ENCODE results near the gene ADAM22. TPM values are rescaled to one million over a fixed set of nuclear protein-coding genes. Genes with fewer than 3 reads are reported as not detected.

Gene ADAM22
- total and polyA plus RNA-seq, 2 experiments from 2014 or later: 2.7 to 18.7 TPM

- Histone ChIP-seq H3K9me2 (ENCODE audit: insufficient read depth) (no peaks in the 10 kb centered on the region), H3K36me3 (ENCODE audit: insufficient read depth) (no peaks in the 10 kb centered on the region), H3K4me3 (no peak overlapping the region), H3F3A (replicated peaks; ENCODE audit: low read depth) (no peaks in the 10 kb centered on the region), H3K27me3 (ENCODE audit: insufficient read depth) (no peaks in the 10 kb centered on the region), H3K27ac (ENCODE audit: low read depth) (no peak overlapping the region), H3K4me2 (no peak overlapping the region), H3K79me2 (replicated peaks; ENCODE audit: insufficient read depth) (no peaks in the 10 kb centered on the region), H4K20me1 (replicated peaks; ENCODE audit: insufficient read depth) (no peaks in the 10 kb centered on the region), H3K4me1 (ENCODE audit: insufficient read depth) (no peaks in the 10 kb centered on the region), H2AFZ (no peak overlapping the region)
- no peak overlapping the region for H3K4me3 Mint-ChIP-seq
- no peak for ATAC-seq
- no peak for DNase-seq (ENCODE audit: low spot score)
- H3K27me3 Mint-ChIP-seq (ENCODE audit: insufficient read depth, low read depth, poor library complexity): no peaks in the 10 kb centered on the region
- TF ChIP-seq JUNB (IDR thresholded peaks at IDR 0.05; ENCODE audit: unreplicated experiment): no peak
- no peaks in the 10 kb centered on the region for H3K9me3 Mint-ChIP-seq
- no peak overlapping the region for H3K27ac Mint-ChIP-seq
- peaks cover 5% of the 10 kb centered on the region; the same call in 2 of the 3 replicates for H3K4me1 Mint-ChIP-seq
- no peaks in the 10 kb centered on the region for H3K36me3 Mint-ChIP-seq (ENCODE audit: low read depth)
Measured at GRCh38 chr7:88044069-88044468, 110.0 kb downstream of the ADAM22 start.

DNA sequence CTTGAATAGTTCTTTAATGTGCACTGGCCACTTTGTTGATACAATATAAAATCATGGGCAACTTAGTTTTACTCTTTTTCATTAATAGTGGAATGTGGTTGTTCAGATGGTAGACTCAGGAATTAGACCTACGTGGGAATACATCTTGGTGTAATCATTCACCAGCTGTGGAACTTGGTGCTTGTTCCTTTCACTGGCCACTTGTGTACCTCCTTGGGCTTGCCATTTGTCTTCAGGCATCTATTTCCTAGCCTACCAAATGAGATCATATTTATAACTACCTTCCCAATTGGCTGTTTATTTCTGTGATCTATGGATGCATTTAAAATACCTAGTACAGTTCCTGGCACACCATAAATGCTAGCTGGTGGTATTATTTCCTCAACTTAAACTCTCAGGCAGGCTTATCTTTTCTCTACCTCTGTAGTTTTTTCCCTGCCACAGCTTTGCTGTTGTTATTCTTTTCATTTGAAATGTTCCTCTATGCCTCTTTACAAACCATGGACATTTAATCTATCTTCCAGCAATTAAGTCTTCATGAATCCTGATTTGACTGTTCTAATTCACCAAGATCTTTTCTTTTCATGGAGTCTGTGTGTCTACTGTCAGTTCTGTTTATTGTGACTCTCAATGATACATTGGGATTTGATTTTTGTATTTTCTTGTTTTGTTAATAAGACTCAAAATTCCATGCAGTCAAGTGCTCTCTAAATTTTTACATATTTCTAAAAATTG lies 113.0 kb downstream of the ADAM22 start:
- Histone ChIP-seq H3K79me2 (replicated peaks; ENCODE audit: insufficient read depth) (no peaks in the 10 kb centered on the region; the same call in 1 of the 2 replicates), H3F3A (replicated peaks; ENCODE audit: low read depth) (no peaks in the 10 kb centered on the region), H3K4me3 (no peak overlapping the region), H3K36me3 (ENCODE audit: insufficient read depth) (0 out of 2 replicates have a peak, but pooled peaks cover 3% of the 10 kb centered on the region), H3K4me1 (ENCODE audit: insufficient read depth) (no peaks in the 10 kb centered on the region), H3K4me2 (no peak overlapping the region), H3K9me2 (ENCODE audit: insufficient read depth) (no peaks in the 10 kb centered on the region), H3K27ac (ENCODE audit: low read depth) (no peak overlapping the region), H4K20me1 (replicated peaks; ENCODE audit: insufficient read depth) (no peaks in the 10 kb centered on the region), H3K27me3 (ENCODE audit: insufficient read depth) (no peaks in the 10 kb centered on the region), H2AFZ (no peak overlapping the region)
- Mint-ChIP-seq H3K27ac (no peak overlapping the region), H3K36me3 (ENCODE audit: low read depth) (no peaks in the 10 kb centered on the region), H3K27me3 (ENCODE audit: insufficient read depth, low read depth, poor library complexity) (no peaks in the 10 kb centered on the region), H3K9me3 (no peaks in the 10 kb centered on the region), H3K4me3 (no peak overlapping the region), H3K4me1 (no peaks in the 10 kb centered on the region)
- DNase-seq (ENCODE audit: low spot score) (no peak), ATAC-seq (no peak)
- TF ChIP-seq, protein P1, sequence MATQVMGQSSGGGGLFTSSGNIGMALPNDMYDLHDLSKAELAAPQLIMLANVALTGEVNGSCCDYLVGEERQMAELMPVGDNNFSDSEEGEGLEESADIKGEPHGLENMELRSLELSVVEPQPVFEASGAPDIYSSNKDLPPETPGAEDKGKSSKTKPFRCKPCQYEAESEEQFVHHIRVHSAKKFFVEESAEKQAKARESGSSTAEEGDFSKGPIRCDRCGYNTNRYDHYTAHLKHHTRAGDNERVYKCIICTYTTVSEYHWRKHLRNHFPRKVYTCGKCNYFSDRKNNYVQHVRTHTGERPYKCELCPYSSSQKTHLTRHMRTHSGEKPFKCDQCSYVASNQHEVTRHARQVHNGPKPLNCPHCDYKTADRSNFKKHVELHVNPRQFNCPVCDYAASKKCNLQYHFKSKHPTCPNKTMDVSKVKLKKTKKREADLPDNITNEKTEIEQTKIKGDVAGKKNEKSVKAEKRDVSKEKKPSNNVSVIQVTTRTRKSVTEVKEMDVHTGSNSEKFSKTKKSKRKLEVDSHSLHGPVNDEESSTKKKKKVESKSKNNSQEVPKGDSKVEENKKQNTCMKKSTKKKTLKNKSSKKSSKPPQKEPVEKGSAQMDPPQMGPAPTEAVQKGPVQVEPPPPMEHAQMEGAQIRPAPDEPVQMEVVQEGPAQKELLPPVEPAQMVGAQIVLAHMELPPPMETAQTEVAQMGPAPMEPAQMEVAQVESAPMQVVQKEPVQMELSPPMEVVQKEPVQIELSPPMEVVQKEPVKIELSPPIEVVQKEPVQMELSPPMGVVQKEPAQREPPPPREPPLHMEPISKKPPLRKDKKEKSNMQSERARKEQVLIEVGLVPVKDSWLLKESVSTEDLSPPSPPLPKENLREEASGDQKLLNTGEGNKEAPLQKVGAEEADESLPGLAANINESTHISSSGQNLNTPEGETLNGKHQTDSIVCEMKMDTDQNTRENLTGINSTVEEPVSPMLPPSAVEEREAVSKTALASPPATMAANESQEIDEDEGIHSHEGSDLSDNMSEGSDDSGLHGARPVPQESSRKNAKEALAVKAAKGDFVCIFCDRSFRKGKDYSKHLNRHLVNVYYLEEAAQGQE (IDR thresholded peaks at IDR 0.05; ENCODE audit: unreplicated experiment): no peak
- no peak for TF ChIP-seq JUNB (IDR thresholded peaks at IDR 0.05; ENCODE audit: unreplicated experiment)
- no peak for TF ChIP-seq ETS1 (IDR thresholded peaks at IDR 0.05)
- TF ChIP-seq NANOG (IDR thresholded peaks at IDR 0.05; ENCODE audit: borderline replicate concordance): no peak
- TF ChIP-seq, protein P2, sequence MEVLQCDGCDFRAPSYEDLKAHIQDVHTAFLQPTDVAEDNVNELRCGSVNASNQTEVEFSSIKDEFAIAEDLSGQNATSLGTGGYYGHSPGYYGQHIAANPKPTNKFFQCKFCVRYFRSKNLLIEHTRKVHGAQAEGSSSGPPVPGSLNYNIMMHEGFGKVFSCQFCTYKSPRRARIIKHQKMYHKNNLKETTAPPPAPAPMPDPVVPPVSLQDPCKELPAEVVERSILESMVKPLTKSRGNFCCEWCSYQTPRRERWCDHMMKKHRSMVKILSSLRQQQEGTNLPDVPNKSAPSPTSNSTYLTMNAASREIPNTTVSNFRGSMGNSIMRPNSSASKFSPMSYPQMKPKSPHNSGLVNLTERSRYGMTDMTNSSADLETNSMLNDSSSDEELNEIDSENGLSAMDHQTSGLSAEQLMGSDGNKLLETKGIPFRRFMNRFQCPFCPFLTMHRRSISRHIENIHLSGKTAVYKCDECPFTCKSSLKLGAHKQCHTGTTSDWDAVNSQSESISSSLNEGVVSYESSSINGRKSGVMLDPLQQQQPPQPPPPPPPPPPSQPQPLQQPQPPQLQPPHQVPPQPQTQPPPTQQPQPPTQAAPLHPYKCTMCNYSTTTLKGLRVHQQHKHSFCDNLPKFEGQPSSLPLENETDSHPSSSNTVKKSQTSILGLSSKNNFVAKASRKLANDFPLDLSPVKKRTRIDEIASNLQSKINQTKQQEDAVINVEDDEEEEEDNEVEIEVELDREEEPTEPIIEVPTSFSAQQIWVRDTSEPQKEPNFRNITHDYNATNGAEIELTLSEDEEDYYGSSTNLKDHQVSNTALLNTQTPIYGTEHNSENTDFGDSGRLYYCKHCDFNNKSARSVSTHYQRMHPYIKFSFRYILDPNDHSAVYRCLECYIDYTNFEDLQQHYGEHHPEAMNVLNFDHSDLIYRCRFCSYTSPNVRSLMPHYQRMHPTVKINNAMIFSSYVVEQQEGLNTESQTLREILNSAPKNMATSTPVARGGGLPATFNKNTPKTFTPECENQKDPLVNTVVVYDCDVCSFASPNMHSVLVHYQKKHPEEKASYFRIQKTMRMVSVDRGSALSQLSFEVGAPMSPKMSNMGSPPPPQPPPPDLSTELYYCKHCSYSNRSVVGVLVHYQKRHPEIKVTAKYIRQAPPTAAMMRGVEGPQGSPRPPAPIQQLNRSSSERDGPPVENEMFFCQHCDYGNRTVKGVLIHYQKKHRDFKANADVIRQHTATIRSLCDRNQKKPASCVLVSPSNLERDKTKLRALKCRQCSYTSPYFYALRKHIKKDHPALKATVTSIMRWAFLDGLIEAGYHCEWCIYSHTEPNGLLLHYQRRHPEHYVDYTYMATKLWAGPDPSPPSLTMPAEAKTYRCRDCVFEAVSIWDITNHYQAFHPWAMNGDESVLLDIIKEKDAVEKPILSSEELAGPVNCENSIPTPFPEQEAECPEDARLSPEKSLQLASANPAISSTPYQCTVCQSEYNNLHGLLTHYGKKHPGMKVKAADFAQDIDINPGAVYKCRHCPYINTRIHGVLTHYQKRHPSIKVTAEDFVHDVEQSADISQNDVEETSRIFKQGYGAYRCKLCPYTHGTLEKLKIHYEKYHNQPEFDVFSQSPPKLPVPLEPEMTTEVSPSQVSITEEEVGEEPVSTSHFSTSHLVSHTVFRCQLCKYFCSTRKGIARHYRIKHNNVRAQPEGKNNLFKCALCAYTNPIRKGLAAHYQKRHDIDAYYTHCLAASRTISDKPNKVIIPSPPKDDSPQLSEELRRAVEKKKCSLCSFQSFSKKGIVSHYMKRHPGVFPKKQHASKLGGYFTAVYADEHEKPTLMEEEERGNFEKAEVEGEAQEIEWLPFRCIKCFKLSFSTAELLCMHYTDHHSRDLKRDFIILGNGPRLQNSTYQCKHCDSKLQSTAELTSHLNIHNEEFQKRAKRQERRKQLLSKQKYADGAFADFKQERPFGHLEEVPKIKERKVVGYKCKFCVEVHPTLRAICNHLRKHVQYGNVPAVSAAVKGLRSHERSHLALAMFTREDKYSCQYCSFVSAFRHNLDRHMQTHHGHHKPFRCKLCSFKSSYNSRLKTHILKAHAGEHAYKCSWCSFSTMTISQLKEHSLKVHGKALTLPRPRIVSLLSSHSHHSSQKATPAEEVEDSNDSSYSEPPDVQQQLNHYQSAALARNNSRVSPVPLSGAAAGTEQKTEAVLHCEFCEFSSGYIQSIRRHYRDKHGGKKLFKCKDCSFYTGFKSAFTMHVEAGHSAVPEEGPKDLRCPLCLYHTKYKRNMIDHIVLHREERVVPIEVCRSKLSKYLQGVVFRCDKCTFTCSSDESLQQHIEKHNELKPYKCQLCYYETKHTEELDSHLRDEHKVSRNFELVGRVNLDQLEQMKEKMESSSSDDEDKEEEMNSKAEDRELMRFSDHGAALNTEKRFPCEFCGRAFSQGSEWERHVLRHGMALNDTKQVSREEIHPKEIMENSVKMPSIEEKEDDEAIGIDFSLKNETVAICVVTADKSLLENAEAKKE (CRISPR knock-in tag; IDR thresholded peaks at IDR 0.05): no peak
- no peak for TF ChIP-seq ZNF114 (CRISPR knock-in tag; IDR thresholded peaks at IDR 0.05)
- no peak for TF ChIP-seq CREB1 (CRISPR knock-in tag; IDR thresholded peaks at IDR 0.05; ENCODE audit: low read depth)
- no peak for TF ChIP-seq ZNF331 (CRISPR knock-in tag; IDR thresholded peaks at IDR 0.05; ENCODE audit: low read depth)
- TF ChIP-seq EZH2 (IDR thresholded peaks at IDR 0.05; ENCODE audit: low read depth, unreplicated experiment): no peak
- no peak for TF ChIP-seq EZH2phosphoT487 (IDR thresholded peaks at IDR 0.05; ENCODE audit: unreplicated experiment)
- no peak for TF ChIP-seq STAT1 (IDR thresholded peaks at IDR 0.05; ENCODE audit: unreplicated experiment)

Measured in GM23338 (cell line).